Thyroid gland (tissue), 4 donors: ENCODE measurements around the gene RSRC1.

Experiments used
- CTCF ChIP-seq, 6 experiments: fragments of 200-600 bp in 3 of 6; fragments of 450-650 bp in 3 of 6; sonication (generic) in 3 of 6; IDR thresholded peaks; one replicate each; pipeline ENCODE4 v1.5.1; 2016 to 2019; ENCODE audit warnings: antibody characterized with exemption in 6 of 6, mild to moderate bottlenecking in 2 of 6, inconsistent platforms in 1 of 6, moderate library complexity in 1 of 6
- POLR2A ChIP-seq, 2 donors: fragments of 450-650 bp; IDR thresholded peaks; one replicate each; pipeline ENCODE4 v1.6.1; 2017; ENCODE audit warnings: antibody characterized with exemption in 2 of 2, mild to moderate bottlenecking in 2 of 2, moderate library complexity in 1 of 2

GRCh38 chr3:158279609-158280008 is 169.7 kb downstream of the RSRC1 start:
- TF ChIP-seq CTCF (IDR thresholded peaks at IDR 0.05): no peak
- no peak for TF ChIP-seq POLR2A (IDR thresholded peaks at IDR 0.05)
